HCT116 (cell line): ENCODE measurements around the gene MPV17. TPM values are rescaled to one million over a fixed set of nuclear protein-coding genes. Genes with fewer than 3 reads are reported as not detected.
A peak's percentile ranks its signal among the peaks of the same experiment; 100 is the strongest.

ENCODE experiments used
- ATAC-seq: fragments of 200-7000 bp; cut with Tn5 transposase; 2 replicates; pipeline ENCODE4 v1.9.1; 2020; ENCODE audit warnings: mild to moderate bottlenecking, moderate library complexity
- BruUV-seq: library from RNA; stranded (reverse); fragments of 400-500 nt; replicated peaks from 2 replicates; lab custom pipeline; 2021; lab: Mats Ljungman, UMichigan
- CTCF ChIA-PET: fragments of 300-600 bp; sonication (Branson Sonifier 250); formaldehyde crosslinking; loops from one replicate; lab custom pipeline; 2021; ENCODE audit warnings: antibody characterized with exemption; lab: Charles Lee
- POLR2A ChIA-PET: fragments of 300-600, 350-600 bp; sonication (Branson Sonifier 250); formaldehyde crosslinking; loops from one replicate; lab custom pipeline; 2021; ENCODE audit warnings: antibody characterized with exemption; lab: Charles Lee
- RAD21 ChIA-PET, 2 experiments: fragments of 300-600 bp; sonication (Branson Sonifier 250); formaldehyde crosslinking; loops; one replicate each; lab custom pipeline; 2023; ENCODE audit warnings: low total read pairs in 2 of 2; ENCODE audit not compliant: uncharacterized antibody in 2 of 2, unreplicated experiment in 2 of 2, low non-redundant PET in 1 of 2; lab: Charles Lee
- DNase-seq: peaks from one replicate; pipeline ENCODE4 v3.0.0-alpha.2; 2010; ENCODE audit warnings: low read depth, low spot score
- H2AFZ ChIP-seq: fragments of 200-600 bp; shearing (Covaris generic), sonication (generic); 2 replicates; pipeline ENCODE4 v1.6.1; 2017; ENCODE audit warnings: low read depth, mixed run types, mixed read lengths, antibody characterized with exemption, low read length; ENCODE audit not compliant: poor library complexity, severe bottlenecking
- H3K27ac ChIP-seq: 2 replicates; pipeline ENCODE4 v1.5.1; 2012; ENCODE audit warnings: low read depth, low read length
- H3K27me3 ChIP-seq: fragments of 200-600 bp; sonication (generic); 2 replicates; pipeline ENCODE4 v1.6.1; 2016; ENCODE audit warnings: mixed run types, low read length, mixed read lengths; ENCODE audit not compliant: insufficient read depth
- H3K36me3 ChIP-seq, 2 experiments: fragments of 200-500 bp in 1 of 2; fragments of 200-600 bp in 1 of 2; sonication (Bioruptor generic) in 1 of 2; sonication (generic) in 1 of 2; 2 replicates each; pipeline versions ENCODE4 v1.5.1 to v1.6.1; 2014 to 2016; ENCODE audit warnings: low read length in 2 of 2, inconsistent platforms in 1 of 2, mixed read lengths in 1 of 2, mixed run types in 1 of 2; ENCODE audit not compliant: insufficient read depth in 2 of 2, control insufficient read depth in 1 of 2
- H3K4me1 ChIP-seq, 2 experiments: fragments of 200-600 bp in 1 of 2; sonication (generic) in 1 of 2; 2 replicates each; pipeline versions ENCODE4 v1.5.1 to v1.6.1; 2012 to 2017; ENCODE audit warnings: low read length in 2 of 2, inconsistent platforms in 1 of 2, mild to moderate bottlenecking in 1 of 2, mixed read lengths in 1 of 2, mixed run types in 1 of 2, moderate library complexity in 1 of 2; ENCODE audit not compliant: insufficient read depth in 2 of 2, control insufficient read depth in 1 of 2
- H3K4me2 ChIP-seq: fragments of 200-600 bp; sonication (generic); 2 replicates; pipeline ENCODE4 v1.6.1; 2017; ENCODE audit warnings: mixed run types, low read length, mixed read lengths
- H3K4me3 ChIP-seq, 2 experiments: fragments of 200-600 bp in 1 of 2; sonication (generic) in 1 of 2; replicated peaks in 1 of 2; 2 replicates each; pipeline ENCODE4 v1.5.1; 2011 to 2016; ENCODE audit warnings: low read length in 2 of 2, control low read depth in 1 of 2, low read depth in 1 of 2, mild to moderate bottlenecking in 1 of 2, mixed read lengths in 1 of 2, mixed run types in 1 of 2
- H3K79me2 ChIP-seq: fragments of 200-600 bp; sonication (generic); 2 replicates; pipeline ENCODE4 v1.6.1; 2017; ENCODE audit warnings: mild to moderate bottlenecking, mixed run types, low read length, moderate library complexity, mixed read lengths; ENCODE audit not compliant: insufficient read depth
- H3K9ac ChIP-seq: fragments of 200-600 bp; sonication (generic); 2 replicates; pipeline ENCODE4 v1.6.1; 2016; ENCODE audit warnings: low read length, mixed read lengths
- H3K9me2 ChIP-seq: fragments of 200-600 bp; sonication (generic), shearing (Covaris generic); 2 replicates; pipeline ENCODE4 v1.6.1; 2017; ENCODE audit warnings: mixed run types, mild to moderate bottlenecking, moderate library complexity; ENCODE audit not compliant: insufficient read depth
- H3K9me3 ChIP-seq, 2 experiments: fragments of 200-500 bp in 1 of 2; fragments of 200-600 bp in 1 of 2; sonication (Bioruptor generic) in 1 of 2; sonication (generic) in 1 of 2; 2 replicates each; pipeline ENCODE4 v1.6.1; 2014 to 2017; ENCODE audit warnings: low read length in 2 of 2, mixed read lengths in 2 of 2, inconsistent platforms in 1 of 2, low read depth in 1 of 2, mild to moderate bottlenecking in 1 of 2, mixed run types in 1 of 2, moderate library complexity in 1 of 2; ENCODE audit not compliant: control insufficient read depth in 1 of 2, insufficient read depth in 1 of 2
- H4K20me1 ChIP-seq: fragments of 200-600 bp; sonication (generic), shearing (Covaris generic); 2 replicates; pipeline ENCODE4 v1.6.1; 2017; ENCODE audit warnings: mixed run types, mild to moderate bottlenecking, moderate library complexity; ENCODE audit not compliant: insufficient read depth
- CEBPB ChIP-seq: IDR thresholded peaks from 2 replicates; pipeline ENCODE4 v1.6.1; 2012; ENCODE audit warnings: low read depth
- ELF1 ChIP-seq: IDR thresholded peaks from 2 replicates; pipeline ENCODE4 v1.6.1; 2012; ENCODE audit warnings: low read depth, borderline replicate concordance
- EZH2 ChIP-seq: fragments of 200-600 bp; sonication (generic); IDR thresholded peaks from 2 replicates; pipeline ENCODE4 v1.6.1; 2017; ENCODE audit warnings: antibody characterized with exemption, mixed run types
- EZH2phosphoT487 ChIP-seq: fragments of 200-600 bp; IDR thresholded peaks from 2 replicates; pipeline ENCODE4 v1.6.1; 2018; ENCODE audit warnings: antibody characterized with exemption, borderline replicate concordance
- FOSL1 ChIP-seq: IDR thresholded peaks from 2 replicates; pipeline ENCODE4 v1.6.1; 2012; ENCODE audit warnings: low read depth
- JUND ChIP-seq: IDR thresholded peaks from 2 replicates; pipeline ENCODE4 v1.6.1; 2012
- POLR2A ChIP-seq: IDR thresholded peaks from 2 replicates; pipeline ENCODE4 v1.7.0; 2011; ENCODE audit warnings: borderline replicate concordance; ENCODE audit not compliant: insufficient read depth, insufficient read length; ENCODE audit errors: extremely low read depth
- SIN3A ChIP-seq: IDR thresholded peaks from 2 replicates; pipeline ENCODE4 v1.6.1; 2012; ENCODE audit warnings: low read depth
- SP1 ChIP-seq: IDR thresholded peaks from 2 replicates; pipeline ENCODE4 v1.6.1; 2012; ENCODE audit warnings: low read depth
- SRF ChIP-seq: IDR thresholded peaks from 2 replicates; pipeline ENCODE4 v1.6.1; 2012; ENCODE audit warnings: low read depth
- ZFX ChIP-seq: fragments of 450-650 bp; IDR thresholded peaks from 2 replicates; pipeline ENCODE4 v1.6.1; 2017
- ZNF274 ChIP-seq: fragments of 200-500 bp; sonication (Bioruptor generic); IDR thresholded peaks from 2 replicates; pipeline ENCODE4 v1.6.1; 2014; ENCODE audit warnings: mild to moderate bottlenecking, low read depth, low read length, inconsistent platforms
- intact Hi-C: fragments of 100-400 bp; cut with micrococcal nuclease; formaldehyde crosslinking; loops from 2 replicates; pipeline ENCODE4 v1.10.0; 2022
- total RNA-seq: library from RNA; stranded (reverse); gene quantifications from one replicate; pipeline ENCODE4 v1.2.1, GENCODE V29; 2021; ENCODE audit not compliant: unreplicated experiment
- TF ChIP-seq, protein P1 (sequence below): IDR thresholded peaks from 2 replicates; pipeline ENCODE4 v1.6.1; 2012
- TF ChIP-seq, protein P2 (sequence below): IDR thresholded peaks from 2 replicates; pipeline ENCODE4 v1.6.1; 2011; ENCODE audit warnings: mild to moderate bottlenecking, low read length, moderate library complexity; ENCODE audit not compliant: insufficient replicate concordance; ENCODE audit errors: extremely low read depth
- TF ChIP-seq, protein P3 (sequence below), 3 experiments: fragments of 200-600 bp in 1 of 3; sonication (generic) in 1 of 3; IDR thresholded peaks in 2 of 3; conservative IDR thresholded peaks in 1 of 3; 2 replicates each; pipeline ENCODE4 v1.5.1; 2012 to 2017; ENCODE audit warnings: low read depth in 2 of 3, low read length in 2 of 3, antibody characterized with exemption in 1 of 3, borderline replicate concordance in 1 of 3, control low read depth in 1 of 3, mild to moderate bottlenecking in 1 of 3, mixed read lengths in 1 of 3, mixed run types in 1 of 3, moderate library complexity in 1 of 3; ENCODE audit not compliant: insufficient read depth in 1 of 3
- TF ChIP-seq, protein P4 (sequence below): IDR thresholded peaks from 2 replicates; pipeline ENCODE4 v1.6.1; 2012
- TF ChIP-seq, protein P5 (sequence below): IDR thresholded peaks from 2 replicates; pipeline ENCODE4 v1.6.1; 2012; ENCODE audit warnings: low read depth

The MPV17 gene
- total RNA-seq, 1 experiment from 2014 or later, result 55.4 TPM

DNA sequence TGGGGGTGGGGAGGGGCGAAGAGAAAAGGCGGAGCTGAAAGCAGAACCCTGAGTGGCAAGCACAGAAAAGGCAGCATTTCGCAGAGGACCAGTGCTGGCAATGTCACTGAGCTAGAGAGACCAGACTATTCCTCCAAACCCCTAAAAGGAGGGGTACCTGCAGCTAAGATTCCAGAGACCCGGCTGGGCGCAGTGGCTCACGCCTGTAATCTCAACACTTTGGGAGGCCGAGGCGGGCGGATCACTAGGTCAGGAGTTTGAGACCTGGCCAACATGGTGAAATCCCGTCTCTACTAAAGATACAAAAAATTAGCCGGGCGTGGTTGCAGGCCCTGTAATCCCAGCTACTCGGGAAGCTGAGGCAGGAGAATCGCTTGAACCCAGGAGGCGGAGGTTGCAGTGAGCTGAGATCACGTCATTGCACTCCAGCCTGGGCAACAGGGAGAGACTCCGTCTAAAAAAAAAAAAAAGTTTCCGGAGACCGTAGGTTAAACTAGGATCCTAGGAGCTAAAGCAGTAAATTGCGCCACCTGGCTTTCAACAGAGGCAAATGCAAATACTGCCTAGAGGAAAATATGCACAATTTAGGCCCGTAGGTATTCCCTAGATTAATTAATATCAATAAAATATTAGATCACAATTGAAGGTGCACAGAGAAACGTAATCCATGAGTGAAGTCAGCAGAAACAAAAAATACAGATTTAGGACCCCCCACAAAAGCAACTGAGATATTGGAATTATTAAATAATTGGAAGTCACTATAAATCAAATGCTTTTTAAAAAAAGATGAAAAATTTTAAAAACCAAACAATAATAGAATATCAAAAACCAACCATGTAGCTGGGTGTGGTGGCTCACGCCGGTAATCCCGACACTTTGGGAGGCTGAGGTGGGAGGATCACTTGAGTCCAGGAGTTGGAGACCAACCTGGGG is 19.5 kb downstream of the MPV17 start:
- Histone ChIP-seq H3K27ac (no peak overlapping the region; the same call in 1 of the 2 replicates), H3K36me3 (no peaks in the 10 kb centered on the region), H2AFZ (peak overlapping the region; percentile 75), H3K79me2 (no peaks in the 10 kb centered on the region), H3K9me2 (no peaks in the 10 kb centered on the region), H3K27me3 (no peaks in the 10 kb centered on the region), H3K9ac (peak overlapping the region; percentile 52; the same call in 1 of the 2 replicates), H3K9me3 (no peaks in the 10 kb centered on the region), H3K4me2 (peak overlapping the region; percentile 84), H3K4me1 (peaks cover 0 to 8% of the 10 kb centered on the region in 2 experiments; a peak in 3 of 4 replicates), H3K4me3 (peak overlapping the region; percentile 38 to 51), H4K20me1 (no peaks in the 10 kb centered on the region)
- BruUV-seq, result no TSS peak
- intact Hi-C loops, result loop anchor here (1.0 to 5.0 kb wide), 4 partner anchors 36 to 286 kb away; no protein-coding TSS in a partner anchor
- ATAC-seq (peak; percentile 83), DNase-seq (peak; percentile 70)
- POLR2A ChIA-PET, result interaction anchor here (0.8 to 1.5 kb wide), 3 partner anchors 10 to 252 kb away, joined by 5 to 10 read pairs (median 5); partner anchors contain the start of gene AGBL5
- RAD21 ChIA-PET, result interaction anchor here (0.6 to 1.6 kb wide), 6 partner anchors 22 to 341 kb away, joined by 3 to 4 read pairs (median 3); partner anchors contain the start of genes EIF2B4 (in 1 of the 2), SLC30A3 (in 1 of the 2), SNX17 (in 1 of the 2) and TRIM54 (in 1 of the 2)
- CTCF ChIA-PET, result interaction anchor here (0.6 to 3.5 kb wide), 27 partner anchors 8 to 457 kb away, joined by 3 to 39 read pairs (median 5); partner anchors contain the start of genes AGBL5, EIF2B4, MPV17 and PREB
- TF ChIP-seq, protein P1, sequence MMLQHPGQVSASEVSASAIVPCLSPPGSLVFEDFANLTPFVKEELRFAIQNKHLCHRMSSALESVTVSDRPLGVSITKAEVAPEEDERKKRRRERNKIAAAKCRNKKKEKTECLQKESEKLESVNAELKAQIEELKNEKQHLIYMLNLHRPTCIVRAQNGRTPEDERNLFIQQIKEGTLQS, result no peak
- TF ChIP-seq EZH2phosphoT487 (no peak), EZH2 (no peak), FOSL1 (no peak), SRF (no peak), ZFX (no peak), SIN3A (no peak), ELF1 (no peak), CEBPB (no peak), JUND (no peak; the same call in 1 of the 2 replicates), POLR2A (no peak), SP1 (no peak), ZNF274 (no peak)
- TF ChIP-seq, protein P2, sequence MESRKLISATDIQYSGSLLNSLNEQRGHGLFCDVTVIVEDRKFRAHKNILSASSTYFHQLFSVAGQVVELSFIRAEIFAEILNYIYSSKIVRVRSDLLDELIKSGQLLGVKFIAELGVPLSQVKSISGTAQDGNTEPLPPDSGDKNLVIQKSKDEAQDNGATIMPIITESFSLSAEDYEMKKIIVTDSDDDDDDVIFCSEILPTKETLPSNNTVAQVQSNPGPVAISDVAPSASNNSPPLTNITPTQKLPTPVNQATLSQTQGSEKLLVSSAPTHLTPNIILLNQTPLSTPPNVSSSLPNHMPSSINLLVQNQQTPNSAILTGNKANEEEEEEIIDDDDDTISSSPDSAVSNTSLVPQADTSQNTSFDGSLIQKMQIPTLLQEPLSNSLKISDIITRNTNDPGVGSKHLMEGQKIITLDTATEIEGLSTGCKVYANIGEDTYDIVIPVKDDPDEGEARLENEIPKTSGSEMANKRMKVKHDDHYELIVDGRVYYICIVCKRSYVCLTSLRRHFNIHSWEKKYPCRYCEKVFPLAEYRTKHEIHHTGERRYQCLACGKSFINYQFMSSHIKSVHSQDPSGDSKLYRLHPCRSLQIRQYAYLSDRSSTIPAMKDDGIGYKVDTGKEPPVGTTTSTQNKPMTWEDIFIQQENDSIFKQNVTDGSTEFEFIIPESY, result no peak
- TF ChIP-seq, protein P3, sequence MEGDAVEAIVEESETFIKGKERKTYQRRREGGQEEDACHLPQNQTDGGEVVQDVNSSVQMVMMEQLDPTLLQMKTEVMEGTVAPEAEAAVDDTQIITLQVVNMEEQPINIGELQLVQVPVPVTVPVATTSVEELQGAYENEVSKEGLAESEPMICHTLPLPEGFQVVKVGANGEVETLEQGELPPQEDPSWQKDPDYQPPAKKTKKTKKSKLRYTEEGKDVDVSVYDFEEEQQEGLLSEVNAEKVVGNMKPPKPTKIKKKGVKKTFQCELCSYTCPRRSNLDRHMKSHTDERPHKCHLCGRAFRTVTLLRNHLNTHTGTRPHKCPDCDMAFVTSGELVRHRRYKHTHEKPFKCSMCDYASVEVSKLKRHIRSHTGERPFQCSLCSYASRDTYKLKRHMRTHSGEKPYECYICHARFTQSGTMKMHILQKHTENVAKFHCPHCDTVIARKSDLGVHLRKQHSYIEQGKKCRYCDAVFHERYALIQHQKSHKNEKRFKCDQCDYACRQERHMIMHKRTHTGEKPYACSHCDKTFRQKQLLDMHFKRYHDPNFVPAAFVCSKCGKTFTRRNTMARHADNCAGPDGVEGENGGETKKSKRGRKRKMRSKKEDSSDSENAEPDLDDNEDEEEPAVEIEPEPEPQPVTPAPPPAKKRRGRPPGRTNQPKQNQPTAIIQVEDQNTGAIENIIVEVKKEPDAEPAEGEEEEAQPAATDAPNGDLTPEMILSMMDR (IDR thresholded peaks at IDR 0.05 in 2 of 3, conservative IDR thresholded peaks at IDR 0.05 in 1 of 3; ENCODE audit: borderline replicate concordance in 1 of 3, insufficient read depth in 1 of 3, low read depth in 2 of 3, low read length in 2 of 3), result peak; percentile 73 to 93 (median 81)
- TF ChIP-seq, protein P4, sequence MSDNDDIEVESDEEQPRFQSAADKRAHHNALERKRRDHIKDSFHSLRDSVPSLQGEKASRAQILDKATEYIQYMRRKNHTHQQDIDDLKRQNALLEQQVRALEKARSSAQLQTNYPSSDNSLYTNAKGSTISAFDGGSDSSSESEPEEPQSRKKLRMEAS, result no peak
- TF ChIP-seq, protein P5, sequence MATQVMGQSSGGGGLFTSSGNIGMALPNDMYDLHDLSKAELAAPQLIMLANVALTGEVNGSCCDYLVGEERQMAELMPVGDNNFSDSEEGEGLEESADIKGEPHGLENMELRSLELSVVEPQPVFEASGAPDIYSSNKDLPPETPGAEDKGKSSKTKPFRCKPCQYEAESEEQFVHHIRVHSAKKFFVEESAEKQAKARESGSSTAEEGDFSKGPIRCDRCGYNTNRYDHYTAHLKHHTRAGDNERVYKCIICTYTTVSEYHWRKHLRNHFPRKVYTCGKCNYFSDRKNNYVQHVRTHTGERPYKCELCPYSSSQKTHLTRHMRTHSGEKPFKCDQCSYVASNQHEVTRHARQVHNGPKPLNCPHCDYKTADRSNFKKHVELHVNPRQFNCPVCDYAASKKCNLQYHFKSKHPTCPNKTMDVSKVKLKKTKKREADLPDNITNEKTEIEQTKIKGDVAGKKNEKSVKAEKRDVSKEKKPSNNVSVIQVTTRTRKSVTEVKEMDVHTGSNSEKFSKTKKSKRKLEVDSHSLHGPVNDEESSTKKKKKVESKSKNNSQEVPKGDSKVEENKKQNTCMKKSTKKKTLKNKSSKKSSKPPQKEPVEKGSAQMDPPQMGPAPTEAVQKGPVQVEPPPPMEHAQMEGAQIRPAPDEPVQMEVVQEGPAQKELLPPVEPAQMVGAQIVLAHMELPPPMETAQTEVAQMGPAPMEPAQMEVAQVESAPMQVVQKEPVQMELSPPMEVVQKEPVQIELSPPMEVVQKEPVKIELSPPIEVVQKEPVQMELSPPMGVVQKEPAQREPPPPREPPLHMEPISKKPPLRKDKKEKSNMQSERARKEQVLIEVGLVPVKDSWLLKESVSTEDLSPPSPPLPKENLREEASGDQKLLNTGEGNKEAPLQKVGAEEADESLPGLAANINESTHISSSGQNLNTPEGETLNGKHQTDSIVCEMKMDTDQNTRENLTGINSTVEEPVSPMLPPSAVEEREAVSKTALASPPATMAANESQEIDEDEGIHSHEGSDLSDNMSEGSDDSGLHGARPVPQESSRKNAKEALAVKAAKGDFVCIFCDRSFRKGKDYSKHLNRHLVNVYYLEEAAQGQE, result no peak
